Measurements from ENCODE around the gene HAGHL.

HAGHL gene

DNA sequence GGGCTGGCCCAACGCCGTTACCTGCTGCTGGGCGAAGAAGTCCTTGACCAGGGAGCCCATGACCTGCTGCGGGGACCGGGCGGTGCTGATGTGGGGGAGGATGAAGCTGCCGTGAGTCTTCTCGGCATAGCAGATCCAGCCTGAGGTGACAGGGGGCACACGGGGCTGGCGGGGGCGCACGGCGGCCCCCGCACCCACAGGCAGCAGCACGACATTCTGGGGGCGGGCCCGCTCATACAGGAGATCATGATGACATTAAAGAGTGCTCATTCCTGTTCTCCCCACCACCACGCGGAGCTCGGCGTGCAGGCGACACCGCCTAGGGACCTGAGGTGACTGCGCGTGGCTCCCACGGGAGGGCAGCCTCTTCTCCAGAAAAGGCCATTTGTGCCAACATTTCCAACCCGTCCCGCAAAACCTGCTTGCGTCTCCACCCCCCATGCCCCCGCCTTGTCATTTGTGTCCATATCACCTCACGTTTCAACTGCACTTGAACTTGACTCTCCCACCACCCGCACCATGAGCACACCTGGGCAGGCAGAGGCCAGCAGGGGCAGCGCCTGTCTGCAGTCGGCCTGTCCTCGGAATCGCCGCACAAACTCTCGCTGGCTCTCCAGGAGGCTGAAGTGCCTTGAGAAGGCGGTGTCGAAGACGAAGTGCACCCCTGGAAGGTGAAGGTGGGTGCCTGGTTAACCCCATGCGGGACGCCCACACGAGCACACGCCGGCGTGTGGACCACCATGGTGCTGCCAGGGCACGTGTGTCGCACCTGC lies 7.5 kb downstream of the HAGHL start:
- ATAC-seq: no peak
- TF ChIP-seq ZC3H10 (CRISPR knock-in tag; IDR thresholded peaks at IDR 0.05) (no peak), BACH2 (CRISPR knock-in tag; IDR thresholded peaks at IDR 0.05; ENCODE audit: borderline replicate concordance) (no peak), ZNF70 (CRISPR knock-in tag; IDR thresholded peaks at IDR 0.05) (no peak), ZFP30 (CRISPR knock-in tag; IDR thresholded peaks at IDR 0.05) (no peak), GLIS3 (CRISPR knock-in tag; IDR thresholded peaks at IDR 0.05) (no peak), CREB5 (CRISPR knock-in tag; IDR thresholded peaks at IDR 0.05; ENCODE audit: low read depth) (no peak), TCF4 (CRISPR knock-in tag; IDR thresholded peaks at IDR 0.05; ENCODE audit: borderline replicate concordance) (no peak), ARNTL (CRISPR knock-in tag; IDR thresholded peaks at IDR 0.05; ENCODE audit: borderline replicate concordance, low read depth) (no peak), RARB (CRISPR knock-in tag; IDR thresholded peaks at IDR 0.05) (no peak), TOX (CRISPR knock-in tag; IDR thresholded peaks at IDR 0.05; ENCODE audit: borderline replicate concordance) (no peak), CSDC2 (CRISPR knock-in tag; IDR thresholded peaks at IDR 0.05) (no peak), OSR1 (CRISPR knock-in tag; IDR thresholded peaks at IDR 0.05) (no peak), PPARA (CRISPR knock-in tag; IDR thresholded peaks at IDR 0.05; ENCODE audit: borderline replicate concordance) (no peak), PATZ1 (CRISPR knock-in tag; IDR thresholded peaks at IDR 0.05; ENCODE audit: borderline replicate concordance) (no peak), ZFP3 (CRISPR knock-in tag; IDR thresholded peaks at IDR 0.05) (no peak), ZNF565 (CRISPR knock-in tag; conservative IDR thresholded peaks at IDR 0.05; ENCODE audit: low read depth) (no peak), ESRRG (CRISPR knock-in tag; IDR thresholded peaks at IDR 0.05) (no peak)
- TF ChIP-seq, protein P1, sequence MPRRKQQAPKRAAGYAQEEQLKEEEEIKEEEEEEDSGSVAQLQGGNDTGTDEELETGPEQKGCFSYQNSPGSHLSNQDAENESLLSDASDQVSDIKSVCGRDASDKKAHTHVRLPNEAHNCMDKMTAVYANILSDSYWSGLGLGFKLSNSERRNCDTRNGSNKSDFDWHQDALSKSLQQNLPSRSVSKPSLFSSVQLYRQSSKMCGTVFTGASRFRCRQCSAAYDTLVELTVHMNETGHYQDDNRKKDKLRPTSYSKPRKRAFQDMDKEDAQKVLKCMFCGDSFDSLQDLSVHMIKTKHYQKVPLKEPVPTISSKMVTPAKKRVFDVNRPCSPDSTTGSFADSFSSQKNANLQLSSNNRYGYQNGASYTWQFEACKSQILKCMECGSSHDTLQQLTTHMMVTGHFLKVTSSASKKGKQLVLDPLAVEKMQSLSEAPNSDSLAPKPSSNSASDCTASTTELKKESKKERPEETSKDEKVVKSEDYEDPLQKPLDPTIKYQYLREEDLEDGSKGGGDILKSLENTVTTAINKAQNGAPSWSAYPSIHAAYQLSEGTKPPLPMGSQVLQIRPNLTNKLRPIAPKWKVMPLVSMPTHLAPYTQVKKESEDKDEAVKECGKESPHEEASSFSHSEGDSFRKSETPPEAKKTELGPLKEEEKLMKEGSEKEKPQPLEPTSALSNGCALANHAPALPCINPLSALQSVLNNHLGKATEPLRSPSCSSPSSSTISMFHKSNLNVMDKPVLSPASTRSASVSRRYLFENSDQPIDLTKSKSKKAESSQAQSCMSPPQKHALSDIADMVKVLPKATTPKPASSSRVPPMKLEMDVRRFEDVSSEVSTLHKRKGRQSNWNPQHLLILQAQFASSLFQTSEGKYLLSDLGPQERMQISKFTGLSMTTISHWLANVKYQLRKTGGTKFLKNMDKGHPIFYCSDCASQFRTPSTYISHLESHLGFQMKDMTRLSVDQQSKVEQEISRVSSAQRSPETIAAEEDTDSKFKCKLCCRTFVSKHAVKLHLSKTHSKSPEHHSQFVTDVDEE (CRISPR knock-in tag; IDR thresholded peaks at IDR 0.05): no peak
- TF ChIP-seq, protein P2, sequence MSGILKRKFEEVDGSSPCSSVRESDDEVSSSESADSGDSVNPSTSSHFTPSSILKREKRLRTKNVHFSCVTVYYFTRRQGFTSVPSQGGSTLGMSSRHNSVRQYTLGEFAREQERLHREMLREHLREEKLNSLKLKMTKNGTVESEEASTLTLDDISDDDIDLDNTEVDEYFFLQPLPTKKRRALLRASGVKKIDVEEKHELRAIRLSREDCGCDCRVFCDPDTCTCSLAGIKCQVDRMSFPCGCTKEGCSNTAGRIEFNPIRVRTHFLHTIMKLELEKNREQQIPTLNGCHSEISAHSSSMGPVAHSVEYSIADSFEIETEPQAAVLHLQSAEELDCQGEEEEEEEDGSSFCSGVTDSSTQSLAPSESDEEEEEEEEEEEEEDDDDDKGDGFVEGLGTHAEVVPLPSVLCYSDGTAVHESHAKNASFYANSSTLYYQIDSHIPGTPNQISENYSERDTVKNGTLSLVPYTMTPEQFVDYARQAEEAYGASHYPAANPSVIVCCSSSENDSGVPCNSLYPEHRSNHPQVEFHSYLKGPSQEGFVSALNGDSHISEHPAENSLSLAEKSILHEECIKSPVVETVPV (CRISPR knock-in tag; IDR thresholded peaks at IDR 0.05): no peak

DNA sequence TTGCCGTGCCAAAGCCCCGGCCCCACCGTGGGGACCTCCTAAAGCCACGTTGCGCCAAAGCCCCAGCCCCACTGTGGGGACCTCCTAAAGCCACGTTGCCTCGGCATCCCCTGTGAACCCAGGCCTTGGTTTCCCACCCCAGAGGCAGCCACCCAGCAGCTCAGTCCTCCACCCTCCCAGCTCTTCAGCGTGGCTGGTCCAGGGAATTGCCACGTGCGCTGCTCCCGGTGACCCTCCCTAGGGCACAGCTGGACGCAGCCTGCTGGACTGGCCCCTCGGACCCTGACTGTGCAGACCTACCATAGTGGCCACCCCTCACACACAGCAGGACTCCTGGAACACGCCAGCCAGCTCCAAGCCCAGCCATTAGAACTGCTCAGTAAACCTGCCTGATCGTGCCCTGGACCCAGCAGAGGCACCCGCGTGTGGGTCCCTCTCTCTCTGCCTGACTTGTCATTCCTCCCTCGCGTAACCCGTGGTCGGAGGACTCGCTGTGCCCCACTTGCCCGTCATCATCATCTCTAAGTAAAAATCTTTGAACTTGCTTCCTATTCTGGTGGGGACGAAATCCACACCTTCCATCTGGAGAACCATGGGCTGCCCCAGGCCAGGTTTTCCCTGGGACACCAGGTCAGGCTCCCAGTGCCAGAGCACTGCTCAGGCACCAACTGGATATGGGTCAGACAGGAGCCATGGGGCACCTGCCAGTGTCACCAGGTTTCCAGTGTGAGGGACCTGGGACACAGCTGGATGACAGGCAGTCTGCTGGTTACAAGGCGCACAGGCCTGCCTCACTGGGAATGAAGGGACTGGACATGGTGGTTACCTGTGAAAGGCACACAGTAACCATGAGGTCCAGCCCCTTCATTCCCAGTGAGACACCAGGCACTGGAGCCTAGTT lies 8.3 kb downstream of the HAGHL start:
- no peak for TF ChIP-seq PPARA (CRISPR knock-in tag; IDR thresholded peaks at IDR 0.05; ENCODE audit: borderline replicate concordance)
- no peak for ATAC-seq

DNA sequence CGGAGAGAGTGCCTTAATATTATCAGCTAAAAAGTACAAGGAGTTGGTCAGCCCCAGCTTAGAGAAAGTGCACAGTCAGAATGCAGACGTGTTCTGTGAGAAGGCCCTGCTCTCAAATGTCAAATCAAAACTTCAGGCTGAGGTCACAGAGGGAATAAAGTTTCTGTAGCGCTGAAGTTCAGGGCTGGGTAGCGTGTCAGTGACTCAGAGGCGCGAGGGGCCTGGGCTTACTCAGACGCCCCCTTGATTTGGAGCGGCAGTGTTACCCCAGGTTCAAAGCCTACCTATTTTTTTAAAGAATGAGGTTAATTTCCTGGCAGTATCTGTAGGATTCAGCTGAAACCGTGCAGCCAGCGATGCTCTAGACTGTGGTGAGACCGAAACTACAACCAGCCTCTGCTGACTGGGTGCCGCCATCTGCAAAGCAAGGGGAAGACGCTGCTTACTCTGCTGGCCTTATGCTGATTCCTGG lies 9.1 kb downstream of the HAGHL start:
- ATAC-seq: no peak

More for the DNA sequence above, 9.1 kb downstream of the HAGHL start:
- TF ChIP-seq ZFP30 (CRISPR knock-in tag; IDR thresholded peaks at IDR 0.05): no peak
- no peak for TF ChIP-seq SNAI2 (CRISPR knock-in tag; IDR thresholded peaks at IDR 0.05)
- TF ChIP-seq, protein P3, sequence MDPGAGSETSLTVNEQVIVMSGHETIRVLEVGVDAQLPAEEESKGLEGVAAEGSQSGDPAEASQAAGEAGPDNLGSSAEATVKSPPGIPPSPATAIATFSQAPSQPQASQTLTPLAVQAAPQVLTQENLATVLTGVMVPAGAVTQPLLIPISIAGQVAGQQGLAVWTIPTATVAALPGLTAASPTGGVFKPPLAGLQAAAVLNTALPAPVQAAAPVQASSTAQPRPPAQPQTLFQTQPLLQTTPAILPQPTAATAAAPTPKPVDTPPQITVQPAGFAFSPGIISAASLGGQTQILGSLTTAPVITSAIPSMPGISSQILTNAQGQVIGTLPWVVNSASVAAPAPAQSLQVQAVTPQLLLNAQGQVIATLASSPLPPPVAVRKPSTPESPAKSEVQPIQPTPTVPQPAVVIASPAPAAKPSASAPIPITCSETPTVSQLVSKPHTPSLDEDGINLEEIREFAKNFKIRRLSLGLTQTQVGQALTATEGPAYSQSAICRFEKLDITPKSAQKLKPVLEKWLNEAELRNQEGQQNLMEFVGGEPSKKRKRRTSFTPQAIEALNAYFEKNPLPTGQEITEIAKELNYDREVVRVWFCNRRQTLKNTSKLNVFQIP (CRISPR knock-in tag; IDR thresholded peaks at IDR 0.05; ENCODE audit: borderline replicate concordance, low read depth): no peak
- no peak for TF ChIP-seq CSDC2 (CRISPR knock-in tag; IDR thresholded peaks at IDR 0.05)
- TF ChIP-seq ARNTL (CRISPR knock-in tag; IDR thresholded peaks at IDR 0.05; ENCODE audit: borderline replicate concordance, low read depth): no peak
- no peak for TF ChIP-seq PPARA (CRISPR knock-in tag; IDR thresholded peaks at IDR 0.05; ENCODE audit: borderline replicate concordance)
- TF ChIP-seq ISL1 (CRISPR knock-in tag; IDR thresholded peaks at IDR 0.05): no peak
- TF ChIP-seq ZFP3 (CRISPR knock-in tag; IDR thresholded peaks at IDR 0.05): no peak
- no peak for TF ChIP-seq GLIS3 (CRISPR knock-in tag; IDR thresholded peaks at IDR 0.05)
- no peak for TF ChIP-seq CREB5 (CRISPR knock-in tag; IDR thresholded peaks at IDR 0.05; ENCODE audit: low read depth)
- TF ChIP-seq BACH2 (CRISPR knock-in tag; IDR thresholded peaks at IDR 0.05; ENCODE audit: borderline replicate concordance): no peak
- TF ChIP-seq ZNF565 (CRISPR knock-in tag; conservative IDR thresholded peaks at IDR 0.05; ENCODE audit: low read depth): no peak
- no peak for TF ChIP-seq ESRRG (CRISPR knock-in tag; IDR thresholded peaks at IDR 0.05)
- no peak for TF ChIP-seq ZNF70 (CRISPR knock-in tag; IDR thresholded peaks at IDR 0.05)
- no peak for TF ChIP-seq ZNF8 (CRISPR knock-in tag; IDR thresholded peaks at IDR 0.05)
- TF ChIP-seq ZC3H10 (CRISPR knock-in tag; IDR thresholded peaks at IDR 0.05): no peak
- TF ChIP-seq TCF4 (CRISPR knock-in tag; IDR thresholded peaks at IDR 0.05; ENCODE audit: borderline replicate concordance): no peak

All from SK-N-SH treated with all-trans-retinoic acid at 6 μM for 48 hours (cell line).